ENCODE measurements around the gene MYCBP2. TPM values are rescaled to one million over a fixed set of nuclear protein-coding genes. Genes with fewer than 3 reads are reported as not detected.

Gene MYCBP2
- polyA plus RNA-seq, 1 of the 3 experiments (the other 2 are of a cell fraction) = 18.5 TPM

- H3K9me2 ChIP-seq = no peaks in the 10 kb centered on the region
- DNase-seq = no peak
- CTCF ChIA-PET = no interaction called here
Observed at GRCh38 chr13:77172650-77173049, 154.2 kb downstream of the MYCBP2 start.

GRCh38 chr13:77171451-77171850 lies 155.4 kb downstream of the MYCBP2 start:
- no peaks in the 10 kb centered on the region for H4K20me1 ChIP-seq (ENCODE audit: insufficient read depth)
- H2AFZ ChIP-seq (ENCODE audit: low read depth) = no peak overlapping the region
- ChIA-PET CTCF (interaction anchor here (1.5 kb wide), 1 partner anchor 307 kb away, joined by 4 read pairs; no protein-coding TSS in a partner anchor), POLR2A (no interaction called here)
- peaks cover 51 to 69% of the 10 kb centered on the region in 2 experiments for H3K36me3 ChIP-seq (replicated peaks in 1 of 2; ENCODE audit: control insufficient read depth in 1 of 2, insufficient read depth in 2 of 2, low read length in 1 of 2)
- H3K9me3 ChIP-seq = no peaks in the 10 kb centered on the region
- H3K4me3 ChIP-seq (ENCODE audit: low read depth in 2 of 2, low read length in 1 of 2) = no peak overlapping the region
- peaks cover 4% of the 10 kb centered on the region for H3F3A ChIP-seq (replicated peaks; ENCODE audit: insufficient read depth)
- no peaks in the 10 kb centered on the region for H3K9me2 ChIP-seq
- no peak for TF ChIP-seq FOXJ3 (CRISPR knock-in tag; IDR thresholded peaks at IDR 0.05)
- TF ChIP-seq MXI1 (IDR thresholded peaks at IDR 0.05; ENCODE audit: low read depth, low read length) = no peak
- no peak for TF ChIP-seq USF2 (IDR thresholded peaks at IDR 0.05; ENCODE audit: borderline replicate concordance, low read depth, low read length)
- TF ChIP-seq NRF1 (IDR thresholded peaks at IDR 0.05; ENCODE audit: low read depth, low read length) = no peak
- no peak for TF ChIP-seq GATA2 (CRISPR knock-in tag; IDR thresholded peaks at IDR 0.05)
- TF ChIP-seq RXRA (IDR thresholded peaks at IDR 0.05; ENCODE audit: borderline replicate concordance, low read depth) = no peak
- TF ChIP-seq YY1 (IDR thresholded peaks at IDR 0.05; ENCODE audit: low read depth) = no peak
- no peak for TF ChIP-seq MEF2A (IDR thresholded peaks at IDR 0.05; ENCODE audit: borderline replicate concordance, low read depth)
- no peak for TF ChIP-seq MAX (IDR thresholded peaks at IDR 0.05; ENCODE audit: low read depth)
- no peak for TF ChIP-seq POLR2AphosphoS5 (IDR thresholded peaks at IDR 0.05; ENCODE audit: low read depth, low read length)
- no peak for TF ChIP-seq EZH2phosphoT487 (IDR thresholded peaks at IDR 0.05; ENCODE audit: borderline replicate concordance, low read depth)
- no peak for TF ChIP-seq TAF1 (IDR thresholded peaks at IDR 0.05; ENCODE audit: borderline replicate concordance, low read depth, low read length)
- TF ChIP-seq GABPA (IDR thresholded peaks at IDR 0.05; ENCODE audit: low read depth) = no peak
- no peaks in the 10 kb centered on the region for H3K79me2 ChIP-seq (ENCODE audit: insufficient read depth)
- no peak for DNase-seq
- no peak overlapping the region for H3K9ac ChIP-seq
- no peaks in the 10 kb centered on the region for H3K27me3 ChIP-seq (ENCODE audit: insufficient read depth)
- H3K4me2 ChIP-seq = no peak overlapping the region
- no peak overlapping the region for H3K27ac ChIP-seq (ENCODE audit: low read depth in 2 of 2, low read length in 1 of 2)
- WGBS (ENCODE audit: low lambda C conversion rate) = 85% methylated on average over 2 of the region's 2 CpGs
- no peaks in the 10 kb centered on the region; a peak in 1 of 4 replicates for H3K4me1 ChIP-seq (ENCODE audit: control insufficient read depth in 1 of 2, insufficient read depth in 2 of 2, low read depth in 1 of 2, low read length in 1 of 2)

More at GRCh38 chr13:77172650-77173049, 154.2 kb downstream of the MYCBP2 start:
- Histone ChIP-seq H3K4me2 (no peak overlapping the region), H3K27ac (ENCODE audit: low read depth in 2 of 2, low read length in 1 of 2) (no peak overlapping the region), H3F3A (replicated peaks; ENCODE audit: insufficient read depth) (peaks cover 4% of the 10 kb centered on the region), H3K9me3 (no peaks in the 10 kb centered on the region), H3K4me3 (ENCODE audit: low read depth in 2 of 2, low read length in 1 of 2) (no peak overlapping the region), H3K27me3 (ENCODE audit: insufficient read depth) (no peaks in the 10 kb centered on the region), H3K4me1 (ENCODE audit: control insufficient read depth in 1 of 2, insufficient read depth in 2 of 2, low read depth in 1 of 2, low read length in 1 of 2) (no peaks in the 10 kb centered on the region; a peak in 1 of 4 replicates), H3K36me3 (replicated peaks in 1 of 2; ENCODE audit: control insufficient read depth in 1 of 2, insufficient read depth in 2 of 2, low read length in 1 of 2) (peaks cover 53 to 59% of the 10 kb centered on the region in 2 experiments), H3K9ac (no peak overlapping the region), H3K79me2 (ENCODE audit: insufficient read depth) (no peaks in the 10 kb centered on the region), H2AFZ (ENCODE audit: low read depth) (no peak overlapping the region), H4K20me1 (ENCODE audit: insufficient read depth) (no peaks in the 10 kb centered on the region)
- POLR2A ChIA-PET = no interaction called here
- no peak for TF ChIP-seq ZBTB33 (IDR thresholded peaks at IDR 0.05; ENCODE audit: borderline replicate concordance, low read depth)
- no peak for TF ChIP-seq RFX5 (IDR thresholded peaks at IDR 0.05; ENCODE audit: low read length)
- no peak for TF ChIP-seq YY1 (IDR thresholded peaks at IDR 0.05; ENCODE audit: low read depth)
- no peak for TF ChIP-seq TAF1 (IDR thresholded peaks at IDR 0.05; ENCODE audit: borderline replicate concordance, low read depth, low read length)
- no peak for TF ChIP-seq FOXJ3 (CRISPR knock-in tag; IDR thresholded peaks at IDR 0.05)
- no peak for TF ChIP-seq USF2 (IDR thresholded peaks at IDR 0.05; ENCODE audit: borderline replicate concordance, low read depth, low read length)
- no peak for TF ChIP-seq JUND (IDR thresholded peaks at IDR 0.05)
- no peak for TF ChIP-seq ELF1 (IDR thresholded peaks at IDR 0.05)
- no peak for TF ChIP-seq EZH2phosphoT487 (IDR thresholded peaks at IDR 0.05; ENCODE audit: borderline replicate concordance, low read depth)
- TF ChIP-seq TCF12 (IDR thresholded peaks at IDR 0.05) = no peak
- WGBS (ENCODE audit: low lambda C conversion rate) = 100% methylated on average over 4 of the region's 4 CpGs
